Hematopoietic multipotent progenitor cell treated with erythropoietin and hydrocortisone succinate and interleukin-3 and kit ligand, for 4 days (in vitro differentiated cells): ENCODE results near the gene DDX1.
"Not testable (repeated sequence)": the region's sequence is repeated elsewhere in the genome, so short reads cannot be mapped to it uniquely, and the experiment has no call there.

Experiments used
- DNase-seq: peaks from one replicate; pipeline ENCODE4 v3.0.0-alpha.2; 2015

The DDX1 gene

GRCh38 chr2:15617778-15618448 lies 26.2 kb downstream of the DDX1 start:
- DNase-seq: no peak

- DNase-seq: no peak
These were observed 26.8 kb downstream of the DDX1 start for GRCh38 chr2:15618449-15618855.

- DNase-seq: no peak
These were observed 27.4 kb downstream of the DDX1 start for GRCh38 chr2:15619076-15619475.

GRCh38 chr2:15619510-15619909 lies 27.8 kb downstream of the DDX1 start:
- DNase-seq: no peak

- DNase-seq: no peak
These were observed 28.3 kb downstream of the DDX1 start for GRCh38 chr2:15619938-15620337.

- DNase-seq: no peak
These were observed 28.7 kb downstream of the DDX1 start for GRCh38 chr2:15620340-15620739.

GRCh38 chr2:15620857-15621471 lies 29.3 kb downstream of the DDX1 start:
- no peak for DNase-seq

- not testable (repeated sequence) for DNase-seq
These were observed 29.8 kb downstream of the DDX1 start for GRCh38 chr2:15621472-15621870.

GRCh38 chr2:15622214-15622613 lies 30.5 kb downstream of the DDX1 start:
- DNase-seq: no peak

GRCh38 chr2:15622614-15623480 lies 31.2 kb downstream of the DDX1 start:
- DNase-seq: no peak

- DNase-seq: no peak
These were observed 31.8 kb downstream of the DDX1 start for GRCh38 chr2:15623481-15623796.

GRCh38 chr2:15623898-15624541 lies 32.4 kb downstream of the DDX1 start:
- no peak for DNase-seq

- DNase-seq: no peak
These were observed 33.2 kb downstream of the DDX1 start for GRCh38 chr2:15624903-15625302.

GRCh38 chr2:15625344-15626036 lies 33.8 kb downstream of the DDX1 start:
- DNase-seq: no peak

GRCh38 chr2:15626126-15626525 lies 34.5 kb downstream of the DDX1 start:
- no peak for DNase-seq

- no peak for DNase-seq
These were observed 35.3 kb downstream of the DDX1 start for GRCh38 chr2:15626967-15627366.

GRCh38 chr2:15627817-15628684 lies 36.4 kb downstream of the DDX1 start:
- DNase-seq: no peak

- DNase-seq: no peak
These were observed 37.5 kb downstream of the DDX1 start for GRCh38 chr2:15628899-15629855.

GRCh38 chr2:15630121-15630977 lies 38.7 kb downstream of the DDX1 start:
- DNase-seq: no peak
